GM23338 (cell line): ENCODE data around the gene IYD. TPM values are rescaled to one million over a fixed set of nuclear protein-coding genes. Genes with fewer than 3 reads are reported as not detected.

ENCODE experiments used
- ATAC-seq: fragments of 200-7000 bp; cut with Tn5 transposase; 3 replicates; pipeline ENCODE4 v1.9.1; 2020
- DNase-seq: peaks from one replicate; pipeline ENCODE4 v3.0.0-alpha.2; 2015; ENCODE audit warnings: low spot score
- H2AFZ ChIP-seq: fragments of 200-600 bp; sonication (generic); 2 replicates; pipeline ENCODE4 v1.8.0; 2016; ENCODE audit warnings: antibody characterized with exemption, mild to moderate bottlenecking, moderate library complexity
- H3F3A ChIP-seq: fragments of 200-600 bp; sonication (generic); replicated peaks from 2 replicates; pipeline ENCODE4 v1.8.0; 2017; ENCODE audit warnings: antibody characterized with exemption, mixed run types, low read depth
- H3K27ac ChIP-seq: fragments of 200-600 bp; sonication (generic); 2 replicates; pipeline ENCODE4 v1.6.1; 2016; ENCODE audit warnings: low read depth
- H3K27me3 ChIP-seq: fragments of 200-600 bp; sonication (generic); 2 replicates; pipeline ENCODE4 v1.8.0; 2016; ENCODE audit warnings: mild to moderate bottlenecking, mixed run types, moderate library complexity; ENCODE audit not compliant: insufficient read depth
- H3K36me3 ChIP-seq: fragments of 200-600 bp; sonication (generic); 2 replicates; pipeline ENCODE4 v1.8.0; 2016; ENCODE audit warnings: mild to moderate bottlenecking; ENCODE audit not compliant: insufficient read depth
- H3K4me1 ChIP-seq: fragments of 200-600 bp; sonication (generic); 2 replicates; pipeline ENCODE4 v1.8.0; 2016; ENCODE audit warnings: mild to moderate bottlenecking, moderate library complexity; ENCODE audit not compliant: insufficient read depth
- H3K4me2 ChIP-seq: fragments of 200-600 bp; sonication (generic); 2 replicates; pipeline ENCODE4 v1.7.1; 2017; ENCODE audit warnings: mixed run types
- H3K4me3 ChIP-seq: fragments of 200-600 bp; sonication (generic); 2 replicates; pipeline ENCODE4 v1.6.1; 2016; ENCODE audit warnings: mixed run types
- H3K79me2 ChIP-seq: fragments of 200-600 bp; sonication (generic); replicated peaks from 2 replicates; pipeline ENCODE4 v1.8.0; 2017; ENCODE audit warnings: mild to moderate bottlenecking; ENCODE audit not compliant: insufficient read depth
- H3K9me2 ChIP-seq: fragments of 200-600 bp; sonication (generic); 2 replicates; pipeline ENCODE4 v1.8.0; 2017; ENCODE audit not compliant: insufficient read depth
- H4K20me1 ChIP-seq: fragments of 200-600 bp; sonication (generic); replicated peaks from 2 replicates; pipeline ENCODE4 v1.8.0; 2017; ENCODE audit warnings: mild to moderate bottlenecking; ENCODE audit not compliant: insufficient read depth
- H3K27ac Mint-ChIP-seq: 2 replicates; pipeline ENCODE4 v1.8.0; 2020; ENCODE audit warnings: inconsistent platforms, mild to moderate bottlenecking, moderate library complexity, mixed read lengths
- H3K27me3 Mint-ChIP-seq: 3 replicates; pipeline ENCODE4 v1.8.0; 2022; ENCODE audit warnings: low read depth, mild to moderate bottlenecking, moderate library complexity, mixed read lengths, inconsistent platforms; ENCODE audit not compliant: insufficient read depth, poor library complexity
- H3K36me3 Mint-ChIP-seq: 3 replicates; pipeline ENCODE4 v1.8.0; 2021; ENCODE audit warnings: low read depth, mild to moderate bottlenecking, inconsistent platforms, moderate library complexity, mixed read lengths
- H3K4me1 Mint-ChIP-seq: 3 replicates; pipeline ENCODE4 v1.8.0; 2020; ENCODE audit warnings: mild to moderate bottlenecking, inconsistent platforms, mixed read lengths
- H3K4me3 Mint-ChIP-seq: 3 replicates; pipeline ENCODE4 v1.8.0; 2021; ENCODE audit warnings: moderate library complexity, mild to moderate bottlenecking, inconsistent platforms, mixed read lengths
- H3K9me3 Mint-ChIP-seq: 3 replicates; pipeline ENCODE4 v1.8.0; 2020; ENCODE audit warnings: moderate library complexity, mild to moderate bottlenecking, inconsistent platforms, mixed read lengths
- CTCF ChIP-seq, 2 experiments: fragments of 200-600 bp in 1 of 2; sonication (generic) in 1 of 2; conservative IDR thresholded peaks; 2 replicates each; pipeline versions ENCODE4 v1.5.1 to v1.6.1; 2016 to 2017; ENCODE audit warnings: antibody characterized with exemption in 2 of 2, low read depth in 2 of 2, mild to moderate bottlenecking in 2 of 2, moderate library complexity in 1 of 2
- EZH2 ChIP-seq: fragments of 200-600 bp; sonication (generic); IDR thresholded peaks from one replicate; pipeline ENCODE4 v1.8.0; 2017; ENCODE audit warnings: antibody characterized with exemption, mild to moderate bottlenecking, low read depth; ENCODE audit not compliant: unreplicated experiment
- EZH2phosphoT487 ChIP-seq: fragments of 200-600 bp; sonication (generic); IDR thresholded peaks from one replicate; pipeline ENCODE4 v1.8.1; 2018; ENCODE audit warnings: antibody characterized with exemption; ENCODE audit not compliant: unreplicated experiment
- JUNB ChIP-seq: IDR thresholded peaks from one replicate; pipeline ENCODE4 v1.6.1; 2016; ENCODE audit warnings: antibody characterized with exemption; ENCODE audit not compliant: unreplicated experiment
- NANOG ChIP-seq: IDR thresholded peaks from 2 replicates; pipeline ENCODE4 v1.6.1; 2016; ENCODE audit warnings: antibody characterized with exemption, borderline replicate concordance
- POLR2AphosphoS5 ChIP-seq: IDR thresholded peaks from 2 replicates; pipeline ENCODE4 v1.6.1; 2016; ENCODE audit warnings: antibody characterized with exemption, low read depth
- REST ChIP-seq: IDR thresholded peaks from one replicate; pipeline ENCODE4 v1.6.1; 2018; ENCODE audit warnings: antibody characterized with exemption; ENCODE audit not compliant: unreplicated experiment
- ZNF114 ChIP-seq: fragments of 250-450 bp; sonication (Bioruptor Pico); IDR thresholded peaks from 2 replicates; pipeline ENCODE4 v1.5.0; 2020; ENCODE audit warnings: mild to moderate bottlenecking, moderate library complexity
- ZNF462 ChIP-seq: fragments of 250-450 bp; sonication (Bioruptor Pico); IDR thresholded peaks from 2 replicates; pipeline ENCODE4 v1.5.0; 2020; ENCODE audit warnings: mild to moderate bottlenecking, moderate library complexity
- polyA plus RNA-seq: library from polyadenylated mRNA; unstranded; fragments of >200 nt; fragmentation: Nextera tagmentation; extraction: Ambion mirVana; gene quantifications from 2 replicates; pipeline ENCODE4 v1.2.1, GENCODE V29; 2016
- total RNA-seq: library from RNA; depleted of rRNA; stranded (reverse); fragments of >200 nt; shearing (Covaris generic); gene quantifications from 2 replicates; pipeline ENCODE4 v1.2.3, GENCODE V29; 2014

Gene IYD
- total and polyA plus RNA-seq, 2 experiments from 2014 or later, result not detected

- TF ChIP-seq REST (no peak), JUNB (no peak), POLR2AphosphoS5 (no peak), EZH2 (no peak)
These were observed 44.4 kb downstream of the IYD start (continued) for GRCh38 chr6:150413198-150413597.

GRCh38 chr6:150413781-150414281 is 45.0 kb downstream of the IYD start:
- Mint-ChIP-seq H3K4me1 (peaks cover 13% of the 10 kb centered on the region; the same call in 2 of the 3 replicates), H3K27me3 (no peaks in the 10 kb centered on the region), H3K27ac (no peak overlapping the region), H3K9me3 (peaks cover 4% of the 10 kb centered on the region; the same call in 2 of the 3 replicates), H3K36me3 (no peaks in the 10 kb centered on the region), H3K4me3 (no peak overlapping the region)
- Histone ChIP-seq H3F3A (no peaks in the 10 kb centered on the region), H3K27ac (no peak overlapping the region), H3K4me2 (no peak overlapping the region), H4K20me1 (no peaks in the 10 kb centered on the region), H3K9me2 (no peaks in the 10 kb centered on the region), H3K4me3 (no peak overlapping the region), H3K4me1 (no peaks in the 10 kb centered on the region), H3K27me3 (no peaks in the 10 kb centered on the region), H3K79me2 (no peaks in the 10 kb centered on the region), H2AFZ (no peak overlapping the region), H3K36me3 (no peaks in the 10 kb centered on the region)
- no peak for DNase-seq
- ATAC-seq, result no peak
- TF ChIP-seq ZNF114 (no peak), EZH2phosphoT487 (no peak), JUNB (no peak), NANOG (no peak), REST (no peak), CTCF (conservative IDR thresholded peaks at IDR 0.05; ENCODE audit: low read depth in 2 of 2) (no peak), ZNF462 (CRISPR knock-in tag) (no peak), EZH2 (no peak)
